GM12878 (cell line): Measurements from ENCODE around the gene ARHGAP26. TPM values are rescaled to one million over a fixed set of nuclear protein-coding genes. Genes with fewer than 3 reads are reported as not detected.

Experiments used
- ATAC-seq: fragments of 200-7000 bp; cut with Tn5 transposase; 3 replicates; pipeline ENCODE4 v1.9.1; 2020; ENCODE audit warnings: mild to moderate bottlenecking, moderate library complexity
- BruUV-seq: library from RNA; stranded (reverse); fragments of 400-500 nt; replicated peaks from 2 replicates; lab custom pipeline; 2021; lab: Mats Ljungman, UMichigan
- CTCF ChIA-PET: fragments of 300-600 bp; sonication (Branson Sonifier 250); formaldehyde crosslinking; extraction: SDS; loops from one replicate; lab custom pipeline; 2021; ENCODE audit warnings: inconsistent platforms; lab: Yijun Ruan, JAX
- POLR2A ChIA-PET: fragments of 350-600 bp; formaldehyde crosslinking; extraction: SDS; loops from one replicate; lab custom pipeline; 2021; ENCODE audit warnings: inconsistent platforms; lab: Charles Lee
- RAD21 ChIA-PET: fragments of 300-600 bp; sonication (Branson Sonifier 250); formaldehyde crosslinking; loops from one replicate; lab custom pipeline; 2023; ENCODE audit warnings: antibody characterized with exemption; ENCODE audit not compliant: unreplicated experiment; lab: Charles Lee
- SMC1A ChIA-PET: fragments of 300-600 bp; sonication (Branson Sonifier 250); formaldehyde crosslinking; loops from one replicate; lab custom pipeline; 2023; ENCODE audit not compliant: unreplicated experiment, uncharacterized antibody; lab: Charles Lee
- DNase-seq: peaks from one replicate; pipeline ENCODE4 v3.0.0-alpha.2; 2011; ENCODE audit warnings: low read depth, low spot score
- FAIRE-seq: peaks from 3 replicates; lab custom pipeline; 2011; peaks lifted over from hg19 to GRCh38; lab: Jason Lieb, UNC
- H2AFZ ChIP-seq: 2 replicates; pipeline ENCODE4 v1.6.0; 2011; ENCODE audit warnings: low read depth, low read length, control low read depth; ENCODE audit not compliant: control insufficient read depth
- H3K27ac ChIP-seq: 2 replicates; pipeline ENCODE4 v1.5.1; 2011; ENCODE audit warnings: control low read depth; ENCODE audit not compliant: control insufficient read depth, insufficient read depth
- H3K27me3 ChIP-seq, 2 experiments: replicated peaks in 1 of 2; 2 replicates each; pipeline versions ENCODE4 v1.6.0 to v1.6.1; 2011; ENCODE audit warnings: low read length in 1 of 2; ENCODE audit not compliant: control insufficient read depth in 2 of 2, insufficient read depth in 2 of 2
- H3K36me3 ChIP-seq, 2 experiments: 2 replicates each; pipeline ENCODE4 v1.5.1; 2011; ENCODE audit warnings: low read length in 1 of 2; ENCODE audit not compliant: control insufficient read depth in 2 of 2, insufficient read depth in 2 of 2
- H3K4me1 ChIP-seq: 2 replicates; pipeline ENCODE4 v1.6.1; 2011; ENCODE audit warnings: mild to moderate bottlenecking, low read length, moderate library complexity, mixed read lengths; ENCODE audit not compliant: control insufficient read depth, insufficient read depth
- H3K4me2 ChIP-seq: 2 replicates; pipeline ENCODE4 v1.6.0; 2011; ENCODE audit warnings: control low read depth; ENCODE audit not compliant: control insufficient read depth, insufficient read depth
- H3K4me3 ChIP-seq: fragments of 200-600 bp; sonication (generic); 2 replicates; pipeline ENCODE4 v1.5.1; 2016
- H3K79me2 ChIP-seq: 2 replicates; pipeline ENCODE4 v1.6.0; 2011; ENCODE audit warnings: low read length; ENCODE audit not compliant: control insufficient read depth, insufficient read depth
- H3K9ac ChIP-seq: 2 replicates; pipeline ENCODE4 v1.8.0; 2011; ENCODE audit warnings: low read length, control low read depth, mixed read lengths; ENCODE audit not compliant: control insufficient read depth, insufficient read depth
- H3K9me3 ChIP-seq: replicated peaks from 3 replicates; pipeline ENCODE4 v1.5.1; 2011; ENCODE audit warnings: mild to moderate bottlenecking, low read length; ENCODE audit not compliant: control insufficient read depth, insufficient read depth
- H4K20me1 ChIP-seq: 2 replicates; pipeline ENCODE4 v1.6.0; 2011; ENCODE audit not compliant: control insufficient read depth, insufficient read depth
- CHD1 ChIP-seq: IDR thresholded peaks from 2 replicates; pipeline ENCODE4 v1.6.1; 2012; ENCODE audit warnings: low read depth, low read length, improper control_type of control experiment
- FOXK2 ChIP-seq: fragments of 450-650 bp; IDR thresholded peaks from 2 replicates; pipeline ENCODE4 v1.6.1; 2017; ENCODE audit warnings: mild to moderate bottlenecking, moderate library complexity
- IKZF1 ChIP-seq: fragments of 450-650 bp; conservative IDR thresholded peaks from 2 replicates; pipeline ENCODE4 v1.6.1; 2017; ENCODE audit warnings: antibody characterized with exemption, mild to moderate bottlenecking
- IKZF2 ChIP-seq, 2 experiments: fragments of 450-650 bp; IDR thresholded peaks; 2 replicates each; pipeline ENCODE4 v1.6.1; 2017; ENCODE audit warnings: mild to moderate bottlenecking in 2 of 2, moderate library complexity in 2 of 2
- MXI1 ChIP-seq: fragments of 150-350 bp; IDR thresholded peaks from 2 replicates; pipeline ENCODE4 v1.6.1; 2011; ENCODE audit warnings: low read depth, mild to moderate bottlenecking, inconsistent platforms, low read length, improper control_type of control experiment
- NFYB ChIP-seq: IDR thresholded peaks from 2 replicates; pipeline ENCODE4 v1.6.1; 2011; ENCODE audit warnings: low read depth, mild to moderate bottlenecking, low read length, improper control_type of control experiment, moderate library complexity; ENCODE audit not compliant: insufficient read depth
- PAX5 ChIP-seq: IDR thresholded peaks from 2 replicates; pipeline ENCODE4 v1.6.1; 2011; ENCODE audit warnings: low read depth, low read length, borderline replicate concordance
- POLR2AphosphoS5 ChIP-seq: IDR thresholded peaks from 2 replicates; pipeline ENCODE4 v1.6.1; 2011; ENCODE audit warnings: mild to moderate bottlenecking, low read length, inconsistent platforms
- RUNX3 ChIP-seq: IDR thresholded peaks from 2 replicates; pipeline ENCODE4 v1.6.1; 2012; ENCODE audit warnings: low read length, inconsistent platforms
- SREBF2 ChIP-seq: IDR thresholded peaks from 2 replicates; pipeline ENCODE4 v1.6.1; 2012; ENCODE audit warnings: mild to moderate bottlenecking, low read length
- SUZ12 ChIP-seq: fragments of 200-600 bp; sonication (generic); IDR thresholded peaks from one replicate; pipeline ENCODE4 v1.6.1; 2018; ENCODE audit warnings: antibody characterized with exemption, mild to moderate bottlenecking; ENCODE audit not compliant: unreplicated experiment
- TCF12 ChIP-seq: IDR thresholded peaks from 2 replicates; pipeline ENCODE4 v1.6.1; 2011; ENCODE audit warnings: low read depth, mild to moderate bottlenecking, low read length
- WGBS: methylation state at CpG from one replicate; pipeline ENCODE4 v1.1.6; 2016; ENCODE audit warnings: low lambda C conversion rate; ENCODE audit not compliant: insufficient replicate concordance, insufficient coverage; ENCODE audit errors: missing lambda C conversion rate; 5-methylcytosine and 5-hydroxymethylcytosine counted together
- in situ Hi-C: fragments of 300-500 bp; cut with MboI; formaldehyde crosslinking; loops from 9 replicates; pipeline ENCODE4 v1.14.3; 2018; ENCODE audit warnings: mixed read lengths
- intact Hi-C: fragments of 100-400 bp; cut with micrococcal nuclease; formaldehyde crosslinking; loops from one replicate; pipeline ENCODE4 v1.14.2; 2022; ENCODE audit not compliant: unreplicated experiment
- polyA plus RNA-seq, 11 experiments: library from polyadenylated mRNA; depleted of rRNA in 4 of 11; unstranded in 6 of 11; stranded (reverse) in 5 of 11; fragments of >200 nt; fragmentation: Nextera tagmentation in 4 of 11; fragmentation: Illumina TruSeq in 1 of 11; extraction: Ambion mirVana in 4 of 11; extraction: Trizol in 1 of 11; gene quantifications; 1 replicate in 1 of 11; 2 replicates in 10 of 11; pipeline versions ENCODE4 v1.2.1 to v1.2.3, GENCODE V29; 2011 to 2016; ENCODE audit warnings: inconsistent platforms in 2 of 11, missing spikeins in 2 of 11, low read depth in 1 of 11
- total RNA-seq, 4 experiments: library from RNA; depleted of rRNA in 3 of 4; stranded (reverse); fragments of >200 nt in 3 of 4; fragmentation: Illumina TruSeq in 1 of 4; extraction: Trizol in 1 of 4; gene quantifications; 2 replicates each; pipeline versions ENCODE4 v1.2.1 to v1.2.3, GENCODE V29; 2013 to 2021
- TF ChIP-seq, protein P1 (sequence below): fragments of 450-650 bp; IDR thresholded peaks from 2 replicates; pipeline ENCODE4 v1.6.1; 2018; ENCODE audit warnings: borderline replicate concordance, mild to moderate bottlenecking; ENCODE audit not compliant: partially characterized antibody
- TF ChIP-seq, protein P2 (sequence below): fragments of 150-350 bp; IDR thresholded peaks from 2 replicates; pipeline ENCODE4 v1.6.1; 2014; ENCODE audit warnings: mild to moderate bottlenecking, low read depth, low read length
- TF ChIP-seq, protein P3 (sequence below): fragments of 450-650 bp; formaldehyde crosslinking; IDR thresholded peaks from 2 replicates; pipeline ENCODE4 v1.4.0; 2022; ENCODE audit warnings: mild to moderate bottlenecking, moderate library complexity

The ARHGAP26 gene
- total and polyA plus RNA-seq, 10 of the 15 experiments (the other 5 are each of a cell fraction or from before 2014, with no cell fraction given), result 9.4 to 41.5 (median 19.3) TPM

DNA sequence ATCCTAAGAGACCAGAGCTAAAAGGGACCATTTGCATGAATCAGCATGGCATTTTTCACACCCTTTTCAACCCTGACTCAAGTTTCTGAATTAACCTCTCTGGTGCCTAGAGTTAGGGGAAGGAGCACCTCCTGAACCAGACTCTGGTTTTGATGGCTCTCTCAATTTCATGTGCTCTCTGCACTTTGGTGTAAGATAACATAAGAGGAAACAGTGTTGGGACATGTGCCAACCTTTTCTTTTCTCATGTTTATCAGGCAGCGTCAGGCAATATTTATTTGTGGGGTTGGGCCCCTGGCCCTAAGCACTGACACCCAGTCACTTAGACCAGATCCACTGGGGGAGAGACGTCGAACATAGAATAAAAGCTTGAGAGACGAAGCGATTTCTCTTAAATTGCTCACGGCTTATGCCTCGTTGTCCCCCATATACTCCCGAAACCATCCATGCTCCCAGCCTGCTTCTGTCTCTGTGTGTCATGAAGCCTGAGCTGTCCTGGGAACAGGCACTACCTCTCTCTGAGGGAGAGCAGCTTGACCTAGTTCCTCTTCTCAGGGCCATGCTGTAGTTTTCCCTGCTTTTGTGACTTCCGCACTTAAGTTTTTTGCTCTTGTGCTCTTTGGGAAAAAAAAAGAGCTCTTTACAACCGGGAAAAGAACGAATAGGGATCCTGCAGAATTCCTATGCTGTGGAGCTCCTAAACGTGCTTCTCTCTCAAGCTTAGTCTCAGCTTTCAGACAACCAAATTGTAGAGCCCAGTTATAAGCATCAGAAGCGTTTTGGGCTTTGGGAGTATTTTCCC, 437.6 kb downstream of the ARHGAP26 start:
- no peaks in the 10 kb centered on the region; the same call in 2 of the 3 replicates for H3K9me3 ChIP-seq
- ATAC-seq (peak; percentile 15), FAIRE-seq (no peak), DNase-seq (peak; percentile 78)
- peak overlapping the region; percentile 92 for H3K4me2 ChIP-seq
- H3K9ac ChIP-seq, result peak overlapping the region; percentile 52
- 31% methylated on average over 13 of the region's 13 CpGs for WGBS
- no TSS peak for BruUV-seq
- H3K36me3 ChIP-seq, result no peaks in the 10 kb centered on the region; a peak in 2 of 4 replicates
- in situ Hi-C loops, result loop anchor here (5.0 kb wide), 2 partner anchors 150 to 185 kb away; no protein-coding TSS in a partner anchor
- no peak overlapping the region for H2AFZ ChIP-seq
- POLR2A ChIA-PET, result interaction anchor here (0.6 to 7.5 kb wide), 17 partner anchors 12 to 206 kb away, joined by 3 to 114 read pairs (median 7); no protein-coding TSS in a partner anchor
- SMC1A ChIA-PET, result interaction anchor here (0.8 to 11.0 kb wide), 34 partner anchors 18 to 294 kb away, joined by 3 to 423 read pairs (median 6); no protein-coding TSS in a partner anchor
- peaks cover 31% of the 10 kb centered on the region for H3K79me2 ChIP-seq
- peak overlapping the region; percentile 94 for H3K27ac ChIP-seq
- H3K27me3 ChIP-seq, result no peaks in the 10 kb centered on the region
- peaks cover 59% of the 10 kb centered on the region for H3K4me1 ChIP-seq
- RAD21 ChIA-PET, result interaction anchor here (0.7 to 10.7 kb wide), 33 partner anchors 17 to 760 kb away, joined by 3 to 482 read pairs (median 9); partner anchors contain the start of gene NR3C1
- CTCF ChIA-PET, result interaction anchor here (0.7 to 7.9 kb wide), 15 partner anchors 12 to 934 kb away, joined by 3 to 82 read pairs (median 4); no protein-coding TSS in a partner anchor
- H3K4me3 ChIP-seq, result peak overlapping the region; percentile 21
- intact Hi-C loops, result loop anchor here (2.0 to 5.0 kb wide), 5 partner anchors 189 to 620 kb away; no protein-coding TSS in a partner anchor
- H4K20me1 ChIP-seq, result no peaks in the 10 kb centered on the region
- TF ChIP-seq FOXK2 (no peak), PAX5 (peak; percentile 40; the same call in 1 of the 2 replicates), CHD1 (peak; percentile 56; the same call in 1 of the 2 replicates), TCF12 (0 out of 2 replicates have a peak, but pooled peaks have one; percentile 9), RUNX3 (no peak), SREBF2 (no peak), MXI1 (no peak; the same call in 1 of the 2 replicates), SUZ12 (no peak), NFYB (no peak), IKZF2 (IDR thresholded peaks at IDR 0.05) (peak in 1 of 2 experiments; percentile 59; a peak in 1 of 4 replicates), POLR2AphosphoS5 (peak; percentile 68), IKZF1 (0 out of 2 replicates have a peak, but pooled peaks have one; percentile 12)
- TF ChIP-seq, protein P1, sequence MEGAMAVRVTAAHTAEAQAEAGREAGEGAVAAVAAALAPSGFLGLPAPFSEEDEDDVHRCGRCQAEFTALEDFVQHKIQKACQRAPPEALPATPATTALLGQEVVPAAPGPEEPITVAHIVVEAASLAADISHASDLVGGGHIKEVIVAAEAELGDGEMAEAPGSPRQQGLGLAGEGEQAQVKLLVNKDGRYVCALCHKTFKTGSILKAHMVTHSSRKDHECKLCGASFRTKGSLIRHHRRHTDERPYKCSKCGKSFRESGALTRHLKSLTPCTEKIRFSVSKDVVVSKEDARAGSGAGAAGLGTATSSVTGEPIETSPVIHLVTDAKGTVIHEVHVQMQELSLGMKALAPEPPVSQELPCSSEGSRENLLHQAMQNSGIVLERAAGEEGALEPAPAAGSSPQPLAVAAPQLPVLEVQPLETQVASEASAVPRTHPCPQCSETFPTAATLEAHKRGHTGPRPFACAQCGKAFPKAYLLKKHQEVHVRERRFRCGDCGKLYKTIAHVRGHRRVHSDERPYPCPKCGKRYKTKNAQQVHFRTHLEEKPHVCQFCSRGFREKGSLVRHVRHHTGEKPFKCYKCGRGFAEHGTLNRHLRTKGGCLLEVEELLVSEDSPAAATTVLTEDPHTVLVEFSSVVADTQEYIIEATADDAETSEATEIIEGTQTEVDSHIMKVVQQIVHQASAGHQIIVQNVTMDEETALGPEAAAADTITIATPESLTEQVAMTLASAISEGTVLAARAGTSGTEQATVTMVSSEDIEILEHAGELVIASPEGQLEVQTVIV, result no peak
- TF ChIP-seq, protein P2, sequence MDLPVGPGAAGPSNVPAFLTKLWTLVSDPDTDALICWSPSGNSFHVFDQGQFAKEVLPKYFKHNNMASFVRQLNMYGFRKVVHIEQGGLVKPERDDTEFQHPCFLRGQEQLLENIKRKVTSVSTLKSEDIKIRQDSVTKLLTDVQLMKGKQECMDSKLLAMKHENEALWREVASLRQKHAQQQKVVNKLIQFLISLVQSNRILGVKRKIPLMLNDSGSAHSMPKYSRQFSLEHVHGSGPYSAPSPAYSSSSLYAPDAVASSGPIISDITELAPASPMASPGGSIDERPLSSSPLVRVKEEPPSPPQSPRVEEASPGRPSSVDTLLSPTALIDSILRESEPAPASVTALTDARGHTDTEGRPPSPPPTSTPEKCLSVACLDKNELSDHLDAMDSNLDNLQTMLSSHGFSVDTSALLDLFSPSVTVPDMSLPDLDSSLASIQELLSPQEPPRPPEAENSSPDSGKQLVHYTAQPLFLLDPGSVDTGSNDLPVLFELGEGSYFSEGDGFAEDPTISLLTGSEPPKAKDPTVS, result no peak
- TF ChIP-seq, protein P3, sequence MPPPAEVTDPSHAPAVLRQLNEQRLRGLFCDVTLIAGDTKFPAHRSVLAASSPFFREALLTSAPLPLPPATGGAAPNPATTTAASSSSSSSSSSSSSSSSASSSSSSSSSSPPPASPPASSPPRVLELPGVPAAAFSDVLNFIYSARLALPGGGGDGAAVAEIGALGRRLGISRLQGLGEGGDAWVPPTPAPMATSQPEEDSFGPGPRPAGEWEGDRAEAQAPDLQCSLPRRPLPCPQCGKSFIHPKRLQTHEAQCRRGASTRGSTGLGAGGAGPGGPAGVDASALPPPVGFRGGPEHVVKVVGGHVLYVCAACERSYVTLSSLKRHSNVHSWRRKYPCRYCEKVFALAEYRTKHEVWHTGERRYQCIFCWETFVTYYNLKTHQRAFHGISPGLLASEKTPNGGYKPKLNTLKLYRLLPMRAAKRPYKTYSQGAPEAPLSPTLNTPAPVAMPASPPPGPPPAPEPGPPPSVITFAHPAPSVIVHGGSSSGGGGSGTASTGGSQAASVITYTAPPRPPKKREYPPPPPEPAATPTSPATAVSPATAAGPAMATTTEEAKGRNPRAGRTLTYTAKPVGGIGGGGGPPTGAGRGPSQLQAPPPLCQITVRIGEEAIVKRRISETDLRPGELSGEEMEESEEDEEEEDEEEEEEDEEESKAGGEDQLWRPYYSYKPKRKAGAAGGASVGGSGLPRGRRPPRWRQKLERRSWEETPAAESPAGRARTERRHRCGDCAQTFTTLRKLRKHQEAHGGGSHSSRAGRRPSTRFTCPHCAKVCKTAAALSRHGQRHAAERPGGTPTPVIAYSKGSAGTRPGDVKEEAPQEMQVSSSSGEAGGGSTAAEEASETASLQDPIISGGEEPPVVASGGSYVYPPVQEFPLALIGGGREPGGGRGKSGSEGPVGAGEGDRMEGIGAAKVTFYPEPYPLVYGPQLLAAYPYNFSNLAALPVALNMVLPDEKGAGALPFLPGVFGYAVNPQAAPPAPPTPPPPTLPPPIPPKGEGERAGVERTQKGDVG (CRISPR knock-in tag), result no peak; the same call in 1 of the 2 replicates
